Fibroblast of skin of right quadriceps (primary cell): ENCODE data around the gene ECEL1.

Source experiments
- DNase-seq: peaks from one replicate; pipeline ENCODE4 v3.0.0-alpha.2; 2013

The ECEL1 gene

GRCh38 chr2:232496501-232497270 lies 9.1 kb upstream of the ECEL1 start:
- no peak for DNase-seq

- no peak for DNase-seq
These were observed 7.7 kb upstream of the ECEL1 start for GRCh38 chr2:232495292-232495691.

GRCh38 chr2:232494542-232494941 lies 6.9 kb upstream of the ECEL1 start:
- no peak for DNase-seq

GRCh38 chr2:232493701-232494474 lies 6.3 kb upstream of the ECEL1 start:
- DNase-seq, result no peak

GRCh38 chr2:232492963-232493700 lies 5.5 kb upstream of the ECEL1 start:
- no peak for DNase-seq

GRCh38 chr2:232492236-232492848 lies 4.7 kb upstream of the ECEL1 start:
- DNase-seq, result no peak

- DNase-seq, result no peak
These were observed 3.6 kb upstream of the ECEL1 start for GRCh38 chr2:232491139-232491780.

GRCh38 chr2:232490221-232491138 lies 2.8 kb upstream of the ECEL1 start:
- DNase-seq, result no peak

GRCh38 chr2:232489516-232490220 lies 2.0 kb upstream of the ECEL1 start:
- DNase-seq, result no peak

GRCh38 chr2:232488721-232489300 lies 1.2 kb upstream of the ECEL1 start:
- DNase-seq, result no peak

GRCh38 chr2:232488097-232488711 lies 570 bp upstream of the ECEL1 start:
- no peak for DNase-seq

GRCh38 chr2:232486558-232487384 lies 863 bp downstream of the ECEL1 start:
- no peak for DNase-seq

- no peak for DNase-seq
These were observed 1.7 kb downstream of the ECEL1 start for GRCh38 chr2:232485757-232486557.

- DNase-seq, result no peak
These were observed 2.3 kb downstream of the ECEL1 start for GRCh38 chr2:232485348-232485756.

- no peak for DNase-seq
These were observed 2.8 kb downstream of the ECEL1 start for GRCh38 chr2:232484628-232485347.

- no peak for DNase-seq
These were observed 3.6 kb downstream of the ECEL1 start for GRCh38 chr2:232483923-232484627.
